Measurements from ENCODE around the gene HEYL. TPM values are rescaled to one million over a fixed set of nuclear protein-coding genes. Genes with fewer than 3 reads are reported as not detected.

The HEYL gene
- total RNA-seq = 0.20 and 1.00 TPM in 2 replicates

GRCh38 chr1:39639305-39640130, at the start of gene HEYL:
TSS of gene HEYL (minus strand) at chr1:39639643. CDS start at chr1:39639625, 18 bp downstream.

GRCh38 chr1:39671793-39672550, 32.5 kb upstream of the HEYL start, which contains the start of gene NT5C1A:
TSS of gene NT5C1A (minus strand) at chr1:39672107. CDS start at chr1:39672038, 69 bp downstream.

Other genes with a start within 250 kb of the HEYL start
- gene BMP8A, start 148.0 kb downstream of the HEYL start, total RNA-seq = 0.15 TPM in 1 of 2 replicates, not detected in the other
- 220 and 239 TPM in 2 replicates for gene PABPC4, start 62.9 kb downstream of the HEYL start, total RNA-seq
- not detected in 2 replicates for gene NT5C1A, start 32.5 kb upstream of the HEYL start, total RNA-seq
- gene HPCAL4, start 51.8 kb upstream of the HEYL start, total RNA-seq = 0.15 TPM in 1 of 2 replicates, not detected in the other
- 28.8 and 31.0 TPM in 2 replicates for gene PPIE, start 99.2 kb upstream of the HEYL start, total RNA-seq
- gene OXCT2, start 131.7 kb upstream of the HEYL start, total RNA-seq = 0.12 and 0.49 TPM in 2 replicates
- 0.06 TPM in 1 of 2 replicates, not detected in the other for gene BMP8B, start 149.2 kb upstream of the HEYL start, total RNA-seq
- gene TRIT1, start 243.9 kb upstream of the HEYL start, total RNA-seq = 15.4 and 16.7 TPM in 2 replicates